ENCODE data around the gene XRCC5. TPM values are rescaled to one million over a fixed set of nuclear protein-coding genes. Genes with fewer than 3 reads are reported as not detected.
A peak's percentile ranks its signal among the peaks of the same experiment; 100 is the strongest.

XRCC5 gene
- total RNA-seq, 1 donor from 2014 or later: 807 TPM

GRCh38 chr2:216211614-216212145 is 102.5 kb downstream of the XRCC5 start:
- no peaks in the 10 kb centered on the region for H3K9me3 ChIP-seq (ENCODE audit: low read depth)
- Mint-ChIP-seq H3K27ac (no peak overlapping the region), H3K36me3 (peaks cover 26% of the 10 kb centered on the region), H3K4me3 (no peak overlapping the region), H3K4me1 (no peaks in the 10 kb centered on the region), H3K9me3 (no peaks in the 10 kb centered on the region), H3K27me3 (ENCODE audit: insufficient read depth, low read depth) (no peaks in the 10 kb centered on the region)
- no peak overlapping the region for H3K4me2 ChIP-seq
- no peaks in the 10 kb centered on the region for H3K4me1 ChIP-seq
- TF ChIP-seq EZH2 (IDR thresholded peaks at IDR 0.05): no peak
- no peak for TF ChIP-seq EZH2phosphoT487 (IDR thresholded peaks at IDR 0.05)
- no peak for TF ChIP-seq CTCF (IDR thresholded peaks at IDR 0.05)
- no peak overlapping the region for H2AFZ ChIP-seq (replicated peaks)
- no peak overlapping the region for H3K9ac ChIP-seq
- no peaks in the 10 kb centered on the region for H3K36me3 ChIP-seq
- no peaks in the 10 kb centered on the region for H3K79me2 ChIP-seq (ENCODE audit: low read depth)
- peaks cover 46% of the 10 kb centered on the region for H3F3A ChIP-seq (ENCODE audit: low read depth)
- DNase-seq (ENCODE audit: low spot score): no peak
- peaks cover 5% of the 10 kb centered on the region for H4K20me1 ChIP-seq (ENCODE audit: low read depth)
- no peaks in the 10 kb centered on the region for H3K27me3 ChIP-seq
- no peak overlapping the region for H3K27ac ChIP-seq
- no peak overlapping the region for H3K4me3 ChIP-seq

- no peaks in the 10 kb centered on the region for H3K9me3 ChIP-seq (ENCODE audit: low read depth)
- DNase-seq (ENCODE audit: low spot score): no peak
- no peak overlapping the region for H2AFZ ChIP-seq (replicated peaks)
- H3F3A ChIP-seq (ENCODE audit: low read depth): peaks cover 22% of the 10 kb centered on the region
- no peak overlapping the region for H3K4me2 ChIP-seq
- H3K4me3 Mint-ChIP-seq: no peak overlapping the region
- H3K9me3 Mint-ChIP-seq: no peaks in the 10 kb centered on the region
- no peaks in the 10 kb centered on the region for H3K27me3 ChIP-seq
- no peaks in the 10 kb centered on the region for H3K4me1 ChIP-seq
- H3K27ac Mint-ChIP-seq: no peak overlapping the region
- H3K79me2 ChIP-seq (ENCODE audit: low read depth): no peaks in the 10 kb centered on the region
- H4K20me1 ChIP-seq (ENCODE audit: low read depth): no peaks in the 10 kb centered on the region
- no peak for TF ChIP-seq EZH2 (IDR thresholded peaks at IDR 0.05)
- no peak for TF ChIP-seq EZH2phosphoT487 (IDR thresholded peaks at IDR 0.05)
- no peak for TF ChIP-seq CTCF (IDR thresholded peaks at IDR 0.05)
- no peak overlapping the region for H3K4me3 ChIP-seq
- no peak overlapping the region for H3K9ac ChIP-seq
- H3K36me3 Mint-ChIP-seq: peaks cover 10% of the 10 kb centered on the region
- no peak overlapping the region for H3K27ac ChIP-seq
- no peaks in the 10 kb centered on the region for H3K4me1 Mint-ChIP-seq
- H3K36me3 ChIP-seq: no peaks in the 10 kb centered on the region
- H3K27me3 Mint-ChIP-seq (ENCODE audit: insufficient read depth, low read depth): no peaks in the 10 kb centered on the region
Measured at GRCh38 chr2:216214768-216215167, 105.6 kb downstream of the XRCC5 start.

- DNase-seq (ENCODE audit: low spot score): peak; percentile 14
- Histone ChIP-seq H3K27me3 (no peaks in the 10 kb centered on the region), H3K79me2 (ENCODE audit: low read depth) (no peaks in the 10 kb centered on the region), H3K36me3 (no peaks in the 10 kb centered on the region), H3K4me1 (no peaks in the 10 kb centered on the region), H3K9me3 (ENCODE audit: low read depth) (no peaks in the 10 kb centered on the region), H3K9ac (no peak overlapping the region), H4K20me1 (ENCODE audit: low read depth) (no peaks in the 10 kb centered on the region), H2AFZ (replicated peaks) (no peak overlapping the region), H3F3A (ENCODE audit: low read depth) (peaks cover 11% of the 10 kb centered on the region), H3K4me3 (no peak overlapping the region), H3K4me2 (no peak overlapping the region), H3K27ac (no peak overlapping the region)
- TF ChIP-seq EZH2phosphoT487 (IDR thresholded peaks at IDR 0.05): no peak
- peak; percentile 28 for TF ChIP-seq CTCF (IDR thresholded peaks at IDR 0.05)
- no peak overlapping the region for H3K4me3 Mint-ChIP-seq
- no peak overlapping the region for H3K27ac Mint-ChIP-seq
- peaks cover 9% of the 10 kb centered on the region for H3K36me3 Mint-ChIP-seq
- H3K4me1 Mint-ChIP-seq: no peaks in the 10 kb centered on the region
- no peaks in the 10 kb centered on the region for H3K9me3 Mint-ChIP-seq
- H3K27me3 Mint-ChIP-seq (ENCODE audit: insufficient read depth, low read depth): no peaks in the 10 kb centered on the region
Measured at GRCh38 chr2:216215658-216216390, 106.7 kb downstream of the XRCC5 start.

Measured in neural progenitor cell (in vitro differentiated cells).